Muscle layer of duodenum (tissue), 2 donors: Measurements from ENCODE around the gene RSPO3.

Experiments used
- H3K27ac ChIP-seq: one replicate; pipeline ENCODE4 v1.7.0; 2013; ENCODE audit warnings: mild to moderate bottlenecking, low read length
- H3K27me3 ChIP-seq: one replicate; pipeline ENCODE4 v1.7.0; 2013; ENCODE audit warnings: low read depth, mild to moderate bottlenecking, control low read depth, low read length
- H3K36me3 ChIP-seq, 2 donors: one replicate each; pipeline ENCODE4 v1.7.0; 2013; ENCODE audit warnings: low read length in 2 of 2, control low read depth in 1 of 2, mild to moderate bottlenecking in 1 of 2; ENCODE audit not compliant: insufficient read depth in 2 of 2, control insufficient read depth in 1 of 2
- H3K4me1 ChIP-seq, 2 donors: one replicate each; pipeline ENCODE4 v1.7.0; 2013; ENCODE audit warnings: low read length in 2 of 2, mild to moderate bottlenecking in 2 of 2, control low read depth in 1 of 2, moderate library complexity in 1 of 2; ENCODE audit not compliant: insufficient read depth in 2 of 2, control insufficient read depth in 1 of 2
- H3K4me3 ChIP-seq, 2 donors: one replicate each; pipeline ENCODE4 v1.7.0; 2013; ENCODE audit warnings: low read length in 2 of 2, low read depth in 1 of 2, mild to moderate bottlenecking in 1 of 2
- H3K9me3 ChIP-seq, 2 donors: one replicate each; pipeline ENCODE4 v1.7.0; 2013; ENCODE audit warnings: low read length in 2 of 2, control low read depth in 1 of 2, mild to moderate bottlenecking in 1 of 2; ENCODE audit not compliant: control insufficient read depth in 1 of 2
- donor health status: healthy.

Gene RSPO3

GRCh38 chr6:127164036-127164435, 45.6 kb downstream of the RSPO3 start:
- Histone ChIP-seq H3K27me3 (no peaks in the 10 kb centered on the region), H3K4me3 (no peak overlapping the region), H3K36me3 (no peaks in the 10 kb centered on the region), H3K27ac (no peak overlapping the region), H3K4me1 (no peaks in the 10 kb centered on the region), H3K9me3 (no peaks in the 10 kb centered on the region)

- H3K4me1 ChIP-seq = no peaks in the 10 kb centered on the region
- H3K36me3 ChIP-seq = no peaks in the 10 kb centered on the region
- H3K27me3 ChIP-seq = no peaks in the 10 kb centered on the region
- no peak overlapping the region for H3K4me3 ChIP-seq
- no peaks in the 10 kb centered on the region for H3K9me3 ChIP-seq
- H3K27ac ChIP-seq = no peak overlapping the region
Measured at GRCh38 chr6:127164565-127164964, 46.1 kb downstream of the RSPO3 start.

GRCh38 chr6:127173156-127173940, 54.9 kb downstream of the RSPO3 start:
- Histone ChIP-seq H3K4me1 (no peaks in the 10 kb centered on the region), H3K27me3 (no peaks in the 10 kb centered on the region), H3K4me3 (no peak overlapping the region), H3K36me3 (no peaks in the 10 kb centered on the region), H3K9me3 (no peaks in the 10 kb centered on the region), H3K27ac (no peak overlapping the region)

- no peaks in the 10 kb centered on the region for H3K4me1 ChIP-seq
- no peak overlapping the region for H3K27ac ChIP-seq
- no peaks in the 10 kb centered on the region for H3K9me3 ChIP-seq
- no peaks in the 10 kb centered on the region for H3K36me3 ChIP-seq
- H3K27me3 ChIP-seq = no peaks in the 10 kb centered on the region
- no peak overlapping the region for H3K4me3 ChIP-seq
Measured at GRCh38 chr6:127176146-127176545, 57.7 kb downstream of the RSPO3 start.

- Histone ChIP-seq H3K4me1 (no peaks in the 10 kb centered on the region), H3K4me3 (no peak overlapping the region), H3K9me3 (no peaks in the 10 kb centered on the region), H3K27me3 (no peaks in the 10 kb centered on the region), H3K27ac (no peak overlapping the region), H3K36me3 (no peaks in the 10 kb centered on the region)
Measured at GRCh38 chr6:127177030-127177922, 58.8 kb downstream of the RSPO3 start.

- Histone ChIP-seq H3K4me1 (no peaks in the 10 kb centered on the region), H3K27me3 (no peaks in the 10 kb centered on the region), H3K36me3 (no peaks in the 10 kb centered on the region), H3K4me3 (no peak overlapping the region), H3K9me3 (no peaks in the 10 kb centered on the region), H3K27ac (no peak overlapping the region)
Measured at GRCh38 chr6:127177923-127178231, 59.4 kb downstream of the RSPO3 start.

GRCh38 chr6:127178746-127179145, 60.3 kb downstream of the RSPO3 start:
- H3K4me1 ChIP-seq = no peaks in the 10 kb centered on the region
- H3K36me3 ChIP-seq = no peaks in the 10 kb centered on the region
- H3K4me3 ChIP-seq = no peak overlapping the region
- H3K9me3 ChIP-seq = no peaks in the 10 kb centered on the region
- H3K27me3 ChIP-seq = no peaks in the 10 kb centered on the region
- H3K27ac ChIP-seq = no peak overlapping the region

- no peaks in the 10 kb centered on the region for H3K36me3 ChIP-seq
- H3K27ac ChIP-seq = no peak overlapping the region
- H3K4me3 ChIP-seq = no peak overlapping the region
- H3K4me1 ChIP-seq = no peaks in the 10 kb centered on the region
- no peaks in the 10 kb centered on the region for H3K9me3 ChIP-seq
- no peaks in the 10 kb centered on the region for H3K27me3 ChIP-seq
Measured at GRCh38 chr6:127180426-127180825, 62.0 kb downstream of the RSPO3 start.

GRCh38 chr6:127182501-127182900, 64.0 kb downstream of the RSPO3 start:
- H3K27me3 ChIP-seq = no peaks in the 10 kb centered on the region
- no peaks in the 10 kb centered on the region for H3K36me3 ChIP-seq
- H3K4me3 ChIP-seq = no peak overlapping the region
- H3K27ac ChIP-seq = no peak overlapping the region
- H3K4me1 ChIP-seq = no peaks in the 10 kb centered on the region
- no peaks in the 10 kb centered on the region for H3K9me3 ChIP-seq

- Histone ChIP-seq H3K4me3 (no peak overlapping the region), H3K36me3 (no peaks in the 10 kb centered on the region), H3K9me3 (no peaks in the 10 kb centered on the region), H3K4me1 (no peaks in the 10 kb centered on the region), H3K27me3 (no peaks in the 10 kb centered on the region), H3K27ac (no peak overlapping the region)
Measured at GRCh38 chr6:127185437-127185995, 67.0 kb downstream of the RSPO3 start.

GRCh38 chr6:127186889-127187288, 68.4 kb downstream of the RSPO3 start:
- no peak overlapping the region for H3K27ac ChIP-seq
- peaks cover 0 to 4% of the 10 kb centered on the region in 2 donors for H3K4me1 ChIP-seq
- no peaks in the 10 kb centered on the region for H3K36me3 ChIP-seq
- H3K9me3 ChIP-seq = no peaks in the 10 kb centered on the region
- no peak overlapping the region for H3K4me3 ChIP-seq
- H3K27me3 ChIP-seq = no peaks in the 10 kb centered on the region
